NB4 (cell line): ENCODE measurements around the gene PSMB9.

Source experiments
- DNase-seq: peaks from one replicate; pipeline ENCODE4 v3.0.0; 2010; ENCODE audit warnings: low read depth
- H3K4me3 ChIP-seq: one replicate; pipeline ENCODE4 v1.5.1; 2011; ENCODE audit warnings: mild to moderate bottlenecking, low read depth, low read length, moderate library complexity
- CTCF ChIP-seq: IDR thresholded peaks from one replicate; pipeline ENCODE4 v1.5.1; 2012; ENCODE audit warnings: low read depth, low read length
- MAX ChIP-seq: IDR thresholded peaks from 2 replicates; pipeline ENCODE4 v1.6.1; 2011; ENCODE audit warnings: low read depth, low read length
- MYC ChIP-seq: IDR thresholded peaks from 2 replicates; pipeline ENCODE4 v1.6.1; 2011; ENCODE audit warnings: low read depth, low read length
- POLR2A ChIP-seq: IDR thresholded peaks from 2 replicates; pipeline ENCODE4 v1.6.1; 2011; ENCODE audit warnings: mild to moderate bottlenecking; ENCODE audit not compliant: insufficient read length; ENCODE audit errors: extremely low read depth

The PSMB9 gene

GRCh38 chr6:32887616-32888015 is 33.6 kb downstream of the PSMB9 start:
- TF ChIP-seq CTCF, result no peak
- TF ChIP-seq MAX, result no peak
- no peak for TF ChIP-seq POLR2A
- TF ChIP-seq MYC, result no peak

GRCh38 chr6:32888576-32888975 is 34.6 kb downstream of the PSMB9 start:
- DNase-seq, result no peak
- H3K4me3 ChIP-seq, result no peak overlapping the region
- TF ChIP-seq CTCF, result no peak
- no peak for TF ChIP-seq MAX
- TF ChIP-seq MYC, result no peak
- TF ChIP-seq POLR2A, result no peak

More at GRCh38 chr6:32887616-32888015, 33.6 kb downstream of the PSMB9 start:
- DNase-seq, result no peak
- H3K4me3 ChIP-seq, result no peak overlapping the region

GRCh38 chr6:32889533-32889932 is 35.5 kb downstream of the PSMB9 start:
- DNase-seq, result no peak
- TF ChIP-seq POLR2A (no peak), MYC (no peak), MAX (no peak), CTCF (no peak)

GRCh38 chr6:32890831-32891230 is 36.8 kb downstream of the PSMB9 start:
- DNase-seq, result peak; percentile 18
- no peak overlapping the region for H3K4me3 ChIP-seq
- TF ChIP-seq POLR2A, result no peak
- peak; percentile 38; the same call in 1 of the 2 replicates for TF ChIP-seq MAX
- no peak for TF ChIP-seq MYC
- no peak for TF ChIP-seq CTCF

More at GRCh38 chr6:32889533-32889932, 35.5 kb downstream of the PSMB9 start:
- no peak overlapping the region for H3K4me3 ChIP-seq

- TF ChIP-seq MYC, result peak; percentile 24; the same call in 1 of the 2 replicates
- TF ChIP-seq POLR2A, result peak; percentile 29
- peak; percentile 42; the same call in 1 of the 2 replicates for TF ChIP-seq MAX
- no peak for TF ChIP-seq CTCF
- H3K4me3 ChIP-seq, result peak overlapping the region; percentile 88
- DNase-seq, result peak; percentile 93
Measured at GRCh38 chr6:32894085-32895005, 40.4 kb downstream of the PSMB9 start.
